ENCODE measurements around the gene GALNT18.

GALNT18 gene

DNA sequence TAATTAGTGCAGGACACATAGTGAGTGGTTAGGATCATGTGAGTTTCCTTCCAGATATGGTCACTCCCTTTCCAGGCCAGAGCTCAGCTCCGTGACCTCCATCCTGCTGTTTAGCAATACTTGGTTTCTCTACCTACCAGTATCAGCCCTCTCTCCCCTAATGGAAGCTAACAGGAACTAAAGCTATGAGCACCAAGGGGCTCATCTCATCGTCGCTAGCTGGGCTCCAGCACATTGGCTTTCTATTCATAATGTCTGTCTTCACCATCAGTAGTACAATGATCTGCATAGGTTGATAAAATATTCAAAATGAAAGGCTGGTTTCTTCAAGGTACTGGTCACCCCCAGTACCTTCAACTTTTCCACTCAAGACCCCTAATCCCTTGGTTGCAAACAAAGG is 2.4 kb upstream of the GALNT18 start:
- DNase-seq (ENCODE audit: low read depth): no peak

- DNase-seq (ENCODE audit: low read depth): no peak
Measured at GRCh38 chr11:11622772-11623171, 967 bp upstream of the GALNT18 start.

- DNase-seq (ENCODE audit: low read depth): no peak
Measured at GRCh38 chr11:11622340-11622706, 518 bp upstream of the GALNT18 start.

DNA sequence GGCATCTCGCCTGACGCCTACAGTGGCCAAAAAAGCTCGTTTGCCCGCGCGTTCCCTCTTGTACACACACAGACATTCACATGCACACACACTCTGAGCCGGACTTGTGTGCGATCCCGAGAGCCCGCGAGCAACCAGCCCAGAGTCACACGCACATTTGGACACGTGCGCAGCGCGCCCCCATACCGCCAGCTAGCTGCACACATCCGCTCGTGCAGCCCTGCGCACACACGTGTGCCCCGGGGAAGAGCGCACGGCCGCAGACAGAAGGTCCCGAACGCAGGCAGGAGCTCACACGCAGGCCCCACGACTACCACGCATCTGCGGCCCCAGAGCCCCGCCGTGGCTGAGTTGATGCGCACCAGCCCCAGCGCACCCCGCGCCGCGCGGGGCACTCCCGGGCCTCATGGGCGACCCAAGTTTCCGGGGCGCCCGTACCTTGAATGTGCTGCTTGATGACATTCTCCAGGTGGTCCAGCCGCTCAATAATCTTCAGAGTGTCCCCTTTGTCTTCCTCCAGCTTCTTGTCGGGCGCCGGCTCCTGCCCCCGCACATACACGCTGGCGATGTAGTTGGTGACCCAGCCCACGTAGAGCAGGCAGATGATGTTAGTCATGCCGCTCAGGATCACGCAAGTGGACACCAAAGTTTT is 758 bp downstream of the GALNT18 start:
- no peak for DNase-seq (ENCODE audit: low read depth)

DNA sequence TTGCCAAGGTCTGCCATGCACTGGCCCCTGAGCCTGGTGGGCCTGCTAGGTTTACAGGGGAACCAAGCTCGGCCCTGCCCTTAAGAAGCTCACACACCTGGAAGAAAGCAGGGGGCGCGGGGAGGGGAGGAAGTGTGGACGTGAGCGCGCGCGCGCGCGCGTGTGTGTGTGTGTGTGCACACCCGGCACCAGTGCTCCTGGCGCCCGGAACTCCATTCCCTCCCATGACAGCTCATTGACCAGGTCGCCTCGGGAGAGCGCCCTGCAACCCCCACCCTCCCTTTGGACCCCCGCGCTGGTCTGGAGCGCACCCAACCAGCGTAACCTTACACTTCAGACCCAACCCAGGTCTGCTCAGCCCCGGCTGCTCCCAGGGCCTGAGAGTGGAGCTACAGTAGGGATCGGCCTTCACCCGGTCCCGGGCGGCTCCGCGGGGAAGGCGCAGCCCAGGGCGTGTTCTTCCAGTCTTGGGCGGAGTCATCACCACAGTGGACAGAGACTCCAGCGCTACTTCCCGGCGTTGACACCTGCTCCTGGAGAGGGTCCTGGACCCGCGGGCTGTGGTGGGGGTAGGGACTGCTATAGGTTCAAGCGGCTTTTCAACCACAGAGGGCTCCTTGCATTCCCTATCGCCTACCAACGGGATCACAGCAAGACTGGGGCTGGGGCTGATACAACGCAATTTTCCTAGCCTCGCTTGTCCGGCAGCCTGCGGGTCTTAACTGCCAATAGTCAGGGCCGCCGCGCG is 1.5 kb downstream of the GALNT18 start:
- no peak for DNase-seq (ENCODE audit: low read depth)

GRCh38 chr11:11618973-11619435 is 2.8 kb downstream of the GALNT18 start:
- DNase-seq (ENCODE audit: low read depth): no peak

DNA sequence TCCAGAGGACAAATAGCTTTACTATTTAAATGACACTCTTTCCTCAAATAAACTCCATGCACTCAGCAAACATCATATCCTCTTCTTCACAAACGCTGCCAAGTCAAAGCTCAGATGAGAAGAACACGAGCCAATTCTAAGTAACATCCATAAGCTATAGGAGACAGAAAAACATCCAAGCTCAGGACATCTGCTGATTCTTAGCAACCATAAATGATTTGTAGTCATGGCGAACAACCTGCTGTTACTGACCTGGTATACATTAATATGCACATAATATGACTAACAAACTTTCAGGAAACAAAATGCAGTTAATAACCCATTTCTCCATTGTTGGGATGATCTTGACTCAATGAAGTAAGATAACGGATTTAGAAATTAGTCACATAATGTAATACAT is 6.7 kb downstream of the GALNT18 start:
- no peak for DNase-seq (ENCODE audit: low read depth)

- DNase-seq (ENCODE audit: low read depth): no peak
Measured at GRCh38 chr11:11612439-11612838, 9.4 kb downstream of the GALNT18 start.

- DNase-seq (ENCODE audit: low read depth): no peak
Measured at GRCh38 chr11:11611381-11611780, 10.4 kb downstream of the GALNT18 start.

DNA sequence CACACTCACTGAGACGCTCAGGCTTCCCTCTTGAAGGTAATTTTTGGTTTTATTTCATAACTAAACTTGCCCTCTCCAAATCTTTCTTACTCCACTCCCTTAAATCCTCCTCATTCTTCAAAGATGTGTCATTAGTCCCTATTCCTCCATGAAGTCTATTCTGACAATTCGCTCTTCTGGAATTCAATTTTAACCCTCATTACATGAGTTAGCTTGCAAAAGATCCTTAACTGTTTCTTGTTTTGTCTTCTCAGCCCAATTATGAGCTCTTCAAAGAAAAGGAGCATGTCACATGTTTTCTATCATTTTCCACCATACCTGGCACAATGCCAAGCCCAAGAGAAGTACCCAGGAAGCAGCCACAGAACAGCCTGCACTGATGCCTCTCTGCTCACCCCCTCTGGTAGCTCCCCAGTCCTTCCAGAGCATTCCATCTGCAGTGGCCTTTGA is 13.0 kb downstream of the GALNT18 start:
- DNase-seq (ENCODE audit: low read depth): no peak

DNA sequence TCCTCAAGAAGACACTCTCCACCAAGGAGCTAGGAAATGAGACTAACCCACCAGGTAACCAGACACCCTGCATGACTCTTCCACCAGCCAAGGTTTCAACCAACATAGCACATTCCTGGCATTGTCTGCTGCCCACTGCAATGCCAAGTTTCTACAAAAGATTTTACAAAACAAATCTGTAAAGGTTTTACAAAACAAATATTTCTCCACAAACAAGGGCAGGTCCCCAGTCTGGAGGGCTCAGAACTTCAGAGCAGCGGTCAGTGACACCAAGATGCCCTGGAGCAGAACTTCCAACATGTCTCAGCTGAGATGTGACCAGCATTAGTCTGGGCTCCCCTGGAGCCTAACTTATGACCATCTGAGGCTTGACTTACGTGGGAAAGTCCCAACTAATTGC is 14.0 kb downstream of the GALNT18 start:
- DNase-seq (ENCODE audit: low read depth): no peak

- no peak for DNase-seq (ENCODE audit: low read depth)
Measured at GRCh38 chr11:11605821-11606450, 15.9 kb downstream of the GALNT18 start.

GRCh38 chr11:11605181-11605580 is 16.6 kb downstream of the GALNT18 start:
- DNase-seq (ENCODE audit: low read depth): no peak

DNA sequence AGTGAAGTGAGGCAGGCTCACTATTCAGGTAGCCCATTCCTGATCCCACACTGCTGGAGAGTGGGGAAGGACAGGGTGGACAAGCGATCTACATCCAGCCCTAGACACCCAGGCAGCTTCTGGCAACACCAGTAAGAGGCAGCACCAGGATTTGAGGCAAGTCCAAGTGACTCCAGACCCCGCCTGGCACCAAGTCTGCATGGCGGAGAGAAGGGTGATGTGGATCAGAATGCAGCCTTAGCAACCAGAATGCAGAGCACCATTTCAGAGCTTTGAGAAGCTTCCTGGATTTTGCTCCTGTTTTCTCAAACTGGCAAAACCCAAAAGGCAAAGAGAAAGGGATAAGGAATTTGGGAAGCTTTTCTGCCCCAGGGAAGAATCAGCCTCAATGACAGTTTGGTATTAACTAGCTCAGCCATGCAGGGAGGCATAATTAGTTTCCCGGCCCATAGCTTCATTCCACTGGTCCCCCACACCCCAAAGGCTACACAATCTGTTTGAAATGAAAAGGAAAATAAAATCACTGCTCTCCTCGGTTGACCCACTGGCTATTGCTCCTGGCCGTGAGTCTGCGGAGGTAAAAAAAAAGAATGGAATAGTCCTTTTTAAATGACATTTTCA is 17.3 kb downstream of the GALNT18 start:
- DNase-seq (ENCODE audit: low read depth): no peak

- DNase-seq (ENCODE audit: low read depth): no peak
Measured at GRCh38 chr11:11602011-11602410, 19.8 kb downstream of the GALNT18 start.

DNA sequence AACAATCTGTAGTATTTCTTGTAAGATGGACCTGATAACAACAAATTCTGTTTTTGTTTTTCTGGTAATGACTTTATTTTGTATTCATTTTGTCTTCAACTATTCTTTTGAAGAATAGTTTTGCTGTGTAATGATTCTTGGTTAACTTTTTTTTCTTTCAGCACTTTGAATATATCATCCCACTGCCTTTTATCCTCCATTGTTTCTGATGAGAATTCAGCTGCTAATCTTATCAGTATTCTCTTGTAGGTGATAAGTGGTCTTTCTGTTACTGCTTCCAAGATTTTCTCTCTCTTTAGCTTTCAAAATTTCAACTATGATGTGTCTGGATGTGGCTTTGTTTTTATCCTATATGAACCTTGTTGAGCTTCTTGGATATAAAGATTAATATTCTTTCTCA is 21.5 kb downstream of the GALNT18 start:
- no peak for DNase-seq (ENCODE audit: low read depth)

DNA sequence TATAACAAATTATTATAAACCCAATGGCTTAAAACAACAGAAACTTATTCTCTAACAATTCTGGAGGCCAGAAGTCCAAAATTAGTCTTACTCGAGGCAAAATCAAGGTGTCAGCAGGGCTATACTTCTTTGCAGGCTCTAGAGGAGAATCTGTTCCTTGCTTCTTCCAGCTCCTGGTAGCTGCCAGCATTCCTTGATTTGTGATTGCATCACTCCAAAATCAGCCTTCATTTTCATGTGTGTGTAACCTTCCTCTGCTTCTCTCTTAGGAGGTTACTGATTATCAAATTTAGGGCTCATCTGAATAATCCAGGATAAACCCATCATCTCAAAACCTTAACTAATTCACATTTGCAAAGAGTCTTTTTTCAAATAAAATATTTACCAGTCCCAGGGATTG is 23.6 kb downstream of the GALNT18 start:
- no peak for DNase-seq (ENCODE audit: low read depth)

DNA sequence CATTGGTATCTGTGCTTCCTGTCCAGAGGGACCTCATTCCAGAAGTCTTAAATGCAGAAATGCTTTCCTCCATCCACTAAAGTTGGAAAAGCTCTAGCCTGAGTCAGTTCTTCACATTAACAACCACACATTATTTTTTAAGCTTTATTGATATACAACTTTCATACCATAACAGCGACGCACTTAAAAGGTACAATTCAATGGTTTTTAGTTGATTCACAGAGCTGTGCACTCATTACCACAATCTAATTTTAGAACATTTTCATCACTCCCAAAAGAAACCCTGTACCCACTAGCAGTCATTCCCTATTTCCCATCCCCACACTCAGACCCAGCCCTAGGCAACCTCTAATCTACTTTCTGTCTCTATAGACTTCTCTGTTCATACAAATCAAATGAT is 27.6 kb downstream of the GALNT18 start:
- no peak for DNase-seq (ENCODE audit: low read depth)

DNA sequence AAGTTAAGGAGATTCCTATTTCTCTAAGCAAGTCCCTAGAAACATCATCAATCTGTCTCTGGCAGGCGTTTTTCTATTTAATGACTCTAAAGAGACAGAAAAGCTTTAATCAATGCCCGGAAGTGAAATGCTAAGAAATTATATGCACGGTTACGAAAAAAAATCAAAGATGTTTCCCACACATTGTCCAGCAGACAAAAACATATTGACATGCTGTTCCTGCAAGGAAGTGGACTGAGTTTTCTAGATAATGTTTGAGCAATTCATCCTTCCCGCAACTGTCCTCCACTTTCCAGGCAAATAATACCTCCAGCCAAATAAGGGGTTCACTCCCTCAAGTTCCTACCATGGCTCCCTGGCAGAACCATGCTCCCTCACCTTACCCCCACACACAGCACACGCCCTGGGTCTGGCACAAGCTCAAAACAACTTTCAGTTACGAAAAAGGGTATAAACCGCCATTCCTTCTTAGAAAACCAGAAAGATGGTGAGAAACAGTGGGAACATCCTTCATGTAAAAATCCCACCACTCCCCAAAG is 29.6 kb downstream of the GALNT18 start:
- no peak for DNase-seq (ENCODE audit: low read depth)

DNA sequence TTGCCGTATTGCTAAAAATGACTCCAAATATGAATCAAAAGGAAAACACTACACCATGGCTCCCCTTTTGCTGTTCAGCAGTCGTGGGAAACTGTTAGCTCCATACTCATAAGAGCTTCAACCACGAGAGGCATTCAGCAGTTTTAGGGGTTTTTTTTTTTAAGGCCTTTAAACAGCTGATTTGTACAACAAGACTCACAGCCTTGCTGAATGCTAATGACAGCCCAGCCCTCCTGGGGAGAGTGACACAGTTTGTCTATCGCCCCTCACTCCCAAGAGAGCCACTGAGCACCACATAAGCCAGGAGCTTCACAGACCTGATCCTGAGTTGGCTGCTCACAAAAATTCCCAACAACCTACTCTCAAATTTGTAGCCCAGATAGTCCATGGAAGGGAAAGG is 32.4 kb downstream of the GALNT18 start:
- DNase-seq (ENCODE audit: low read depth): no peak

GRCh38 chr11:11588891-11589290 is 32.9 kb downstream of the GALNT18 start:
- no peak for DNase-seq (ENCODE audit: low read depth)

- DNase-seq (ENCODE audit: low read depth): no peak
Measured at GRCh38 chr11:11588243-11588642, 33.6 kb downstream of the GALNT18 start.

DNA sequence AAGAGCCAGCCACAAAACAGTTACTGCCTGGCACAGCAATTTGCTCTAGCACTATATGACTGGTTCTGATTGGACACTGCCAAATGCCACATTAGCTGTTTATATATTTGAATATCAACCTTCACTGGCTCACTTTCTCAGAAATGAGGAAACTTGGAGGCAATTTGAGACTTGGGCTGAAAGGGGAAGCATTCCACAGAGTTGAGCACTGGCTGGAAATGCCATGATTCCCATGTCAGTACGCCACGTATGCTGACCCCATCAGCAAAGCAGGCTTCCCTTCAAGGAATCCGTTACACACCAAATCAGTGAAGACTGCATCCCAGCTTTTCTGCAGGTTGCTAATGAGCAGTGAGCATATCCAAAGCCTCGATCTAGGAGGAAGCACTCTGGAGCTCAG is 34.7 kb downstream of the GALNT18 start:
- DNase-seq (ENCODE audit: low read depth): no peak
